MM.1S (cell line): ENCODE results near the gene TESK2.

Source experiments
- CTCF ChIP-seq: fragments of 300-600 bp; sonication (generic); IDR thresholded peaks from 2 replicates; pipeline ENCODE4 v1.5.1; 2016; ENCODE audit warnings: antibody characterized with exemption, low read length, mixed read lengths
- EZH2phosphoT487 ChIP-seq: fragments of 300-600 bp; sonication (generic); IDR thresholded peaks from 2 replicates; pipeline ENCODE4 v1.6.1; 2018; ENCODE audit warnings: antibody characterized with exemption, low read length

GRCh38 chr1:45354838-45355237, 136.1 kb downstream of the TESK2 start:
- no peak for TF ChIP-seq CTCF
- TF ChIP-seq EZH2phosphoT487: no peak
